NOMO-1 (cell line): ENCODE data around the gene ROS1.
"Not testable (repeated sequence)": the region's sequence is repeated elsewhere in the genome, so short reads cannot be mapped to it uniquely, and the experiment has no call there.

Experiments used
- DNase-seq, 2 experiments: peaks; one replicate each; lab custom pipeline; 2025; ENCODE audit not compliant: unreplicated experiment in 2 of 2; lab: John Stamatoyannopoulos, UW

Gene ROS1

DNA sequence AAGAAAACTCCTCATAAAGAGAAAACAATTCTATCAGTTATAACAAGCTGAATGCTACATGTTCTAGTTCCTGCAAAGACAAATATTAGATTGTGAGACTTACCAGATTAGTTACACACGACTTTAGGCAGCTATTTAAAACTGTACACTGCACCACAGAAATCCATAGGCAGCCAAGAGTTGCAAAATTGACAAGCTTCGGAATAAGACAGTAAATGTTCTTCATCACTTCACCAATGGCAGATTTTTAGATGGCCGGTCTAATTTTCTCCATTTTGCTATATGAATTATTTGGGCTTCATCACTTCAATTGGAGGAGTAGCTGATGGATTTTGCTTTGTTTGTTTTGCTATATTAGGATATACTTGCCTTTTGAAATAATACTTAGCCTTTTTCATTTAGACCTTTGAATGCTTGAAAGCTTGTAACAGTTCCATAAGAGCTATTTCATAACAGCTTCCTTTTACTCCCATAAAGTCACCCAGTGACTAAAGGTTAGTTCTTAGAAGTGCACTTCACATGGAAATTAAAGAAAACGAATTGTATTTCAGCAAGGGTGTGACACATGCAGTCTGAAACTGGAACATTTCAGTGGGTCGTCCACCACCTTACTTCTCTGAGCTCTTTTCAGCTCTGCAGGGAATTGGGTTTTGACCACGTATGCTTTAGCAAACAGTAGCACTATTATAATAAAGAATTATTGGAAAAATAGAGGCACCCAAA, at the start of gene ROS1:
TSS of gene ROS1 (minus strand) at position 512 of the 723 bp plus-strand sequence. CDS start at position 226, 286 bp downstream.
- DNase-seq, result peak in 1 of 2 experiments; percentile 36

DNA sequence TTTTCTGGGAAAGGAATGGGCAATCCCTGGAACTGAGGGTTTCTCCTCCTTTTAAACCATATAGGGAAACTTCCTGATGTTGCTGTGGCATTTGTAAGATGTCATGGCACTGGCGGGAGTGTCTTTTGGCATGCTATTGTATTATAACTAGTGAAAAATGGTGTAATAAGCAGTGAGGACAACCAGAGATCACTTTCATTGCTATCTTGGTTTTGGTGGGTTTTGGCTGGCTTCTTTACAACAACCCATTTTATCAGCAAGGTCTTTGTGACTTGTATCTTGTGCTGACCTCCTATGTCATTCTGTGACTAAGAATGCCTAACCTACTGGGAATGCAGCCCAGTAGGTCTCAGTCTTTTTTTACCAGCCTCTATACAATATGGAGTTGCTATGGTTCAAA, 47.7 kb upstream of the ROS1 start:
- no peak for DNase-seq

DNA sequence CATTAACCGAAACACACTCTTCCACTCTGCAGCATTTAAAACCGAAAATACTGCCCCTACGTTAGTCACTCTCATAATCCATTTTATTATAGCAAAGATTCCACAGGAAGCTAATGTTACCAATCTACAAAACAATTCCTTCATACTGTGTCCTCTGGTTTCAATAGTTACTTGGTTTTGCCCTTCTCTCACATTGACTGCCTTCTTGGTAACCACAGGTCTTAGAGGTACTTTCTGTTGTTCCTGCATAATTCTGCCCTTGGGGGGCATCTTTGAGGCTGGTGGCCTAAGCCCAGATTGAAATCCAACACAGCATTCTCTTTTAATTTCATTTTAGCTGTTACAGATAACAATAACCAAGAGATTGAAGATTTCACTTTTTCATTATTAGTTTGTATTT, 46.9 kb upstream of the ROS1 start:
- no peak for DNase-seq

DNA sequence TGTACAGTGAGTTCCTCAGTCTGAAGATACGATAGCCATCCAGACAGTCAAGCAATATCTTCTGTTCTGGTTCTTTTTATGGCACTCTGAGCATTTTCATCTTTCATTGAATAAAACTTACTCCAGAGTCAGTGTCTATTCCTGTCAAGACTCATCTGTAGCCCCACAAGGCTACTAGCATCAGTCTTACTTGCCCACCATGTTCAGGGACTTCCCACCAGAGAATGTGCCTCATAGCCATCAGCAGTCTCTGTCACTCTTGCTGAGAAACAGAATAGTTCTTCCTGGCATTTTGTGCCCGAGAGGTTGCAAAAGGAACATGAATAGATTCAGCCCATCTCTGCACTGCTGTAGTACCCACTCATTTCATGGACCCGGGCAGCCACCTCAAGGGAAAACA, 44.0 kb upstream of the ROS1 start:
- no peak for DNase-seq

DNA sequence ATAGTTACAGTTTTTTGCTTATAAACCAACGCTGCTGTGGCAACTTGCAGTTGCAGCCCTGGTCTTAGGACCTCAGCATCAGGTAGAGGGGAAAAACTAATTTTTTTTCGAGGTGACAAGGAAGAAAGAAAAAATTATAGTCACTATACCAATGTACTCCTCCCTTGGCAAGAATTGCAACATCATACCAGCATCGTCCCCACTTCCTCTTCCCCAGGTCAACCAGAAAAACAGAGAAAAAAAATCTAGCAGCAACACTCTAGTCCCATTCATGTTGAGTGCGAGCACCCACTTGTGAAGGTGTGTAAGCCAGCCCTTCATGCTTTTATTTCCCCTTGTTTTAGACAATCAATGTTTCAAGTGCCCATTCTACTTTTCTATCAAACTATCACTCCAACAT, 43.6 kb upstream of the ROS1 start:
- DNase-seq, result peak; percentile 43 to 70

DNA sequence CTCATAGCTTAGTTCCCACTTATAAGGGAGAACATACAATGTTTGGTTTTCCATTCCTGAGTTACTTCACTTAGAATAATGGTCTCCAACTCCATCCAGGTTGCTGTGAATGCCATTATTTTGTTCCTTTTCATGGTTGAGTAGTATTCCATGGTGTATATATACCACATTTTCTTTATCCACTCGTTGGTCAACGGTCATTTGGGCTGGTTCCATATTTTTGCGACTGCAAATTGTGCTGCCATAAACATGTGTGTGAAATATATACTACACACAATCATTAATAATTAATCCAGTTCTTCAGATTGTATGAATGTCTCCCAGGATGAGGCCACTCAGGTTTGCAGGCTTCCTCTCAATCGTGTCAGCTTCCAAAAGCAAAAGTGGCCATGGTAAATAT, 42.8 kb upstream of the ROS1 start:
- DNase-seq, result not testable (repeated sequence)

DNA sequence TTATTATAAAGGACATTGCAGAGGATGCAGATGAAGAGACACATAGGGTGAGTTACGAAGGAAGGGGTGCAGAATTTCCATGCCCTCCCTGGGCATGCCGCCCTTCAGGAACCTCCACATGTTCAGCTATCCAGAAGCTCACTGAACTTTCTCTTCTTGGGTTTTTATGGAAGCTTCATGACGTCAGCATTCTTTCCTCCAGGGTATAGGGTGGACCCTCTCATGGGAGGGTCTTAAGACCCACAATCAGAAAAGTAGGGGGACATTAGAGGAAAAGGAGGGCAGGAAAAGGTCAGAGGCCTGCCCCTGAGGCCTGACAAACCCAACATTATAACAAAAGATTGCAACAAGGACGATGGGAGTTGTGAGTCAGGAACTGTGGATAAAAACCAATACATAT, 42.1 kb upstream of the ROS1 start:
- no peak for DNase-seq

DNA sequence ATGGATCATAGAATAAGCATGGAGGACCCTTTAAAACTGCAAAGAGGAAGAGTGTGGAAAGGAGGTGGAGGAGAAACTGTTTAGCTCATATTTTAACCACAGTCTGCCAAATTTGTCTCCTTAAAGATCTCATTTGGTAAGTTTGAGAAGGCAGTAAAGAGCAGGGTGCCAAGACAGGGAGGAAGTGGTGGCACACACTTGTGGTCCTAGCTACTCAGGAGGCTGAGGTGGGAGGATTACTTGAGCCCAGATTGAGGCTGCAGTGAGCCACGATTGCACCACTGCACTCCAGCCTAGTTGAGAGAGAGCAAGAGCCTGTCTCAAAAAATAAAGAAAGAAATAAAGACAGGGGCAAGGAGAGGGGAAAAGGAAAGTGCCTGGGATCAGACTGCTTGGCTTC, 39.9 kb upstream of the ROS1 start:
- DNase-seq, result no peak

DNA sequence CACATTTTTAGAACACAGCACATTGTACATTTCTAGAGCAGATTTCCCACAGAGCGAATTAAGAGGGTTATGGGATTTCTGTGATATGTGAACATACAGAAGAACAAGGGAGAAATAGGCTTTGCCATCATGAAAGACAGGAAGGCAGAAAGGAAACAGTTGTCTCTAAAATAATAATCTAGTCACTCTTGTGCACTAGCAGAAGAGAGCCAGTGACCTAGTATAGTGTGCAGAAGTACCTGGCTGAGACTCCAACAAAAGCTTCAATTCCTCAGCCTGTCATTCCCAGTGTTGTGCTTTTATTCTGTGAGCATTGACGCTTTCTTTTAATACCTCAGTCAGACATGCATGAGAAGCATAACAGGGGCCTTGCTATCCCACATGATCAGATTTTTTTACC, 39.0 kb upstream of the ROS1 start:
- DNase-seq, result no peak

DNA sequence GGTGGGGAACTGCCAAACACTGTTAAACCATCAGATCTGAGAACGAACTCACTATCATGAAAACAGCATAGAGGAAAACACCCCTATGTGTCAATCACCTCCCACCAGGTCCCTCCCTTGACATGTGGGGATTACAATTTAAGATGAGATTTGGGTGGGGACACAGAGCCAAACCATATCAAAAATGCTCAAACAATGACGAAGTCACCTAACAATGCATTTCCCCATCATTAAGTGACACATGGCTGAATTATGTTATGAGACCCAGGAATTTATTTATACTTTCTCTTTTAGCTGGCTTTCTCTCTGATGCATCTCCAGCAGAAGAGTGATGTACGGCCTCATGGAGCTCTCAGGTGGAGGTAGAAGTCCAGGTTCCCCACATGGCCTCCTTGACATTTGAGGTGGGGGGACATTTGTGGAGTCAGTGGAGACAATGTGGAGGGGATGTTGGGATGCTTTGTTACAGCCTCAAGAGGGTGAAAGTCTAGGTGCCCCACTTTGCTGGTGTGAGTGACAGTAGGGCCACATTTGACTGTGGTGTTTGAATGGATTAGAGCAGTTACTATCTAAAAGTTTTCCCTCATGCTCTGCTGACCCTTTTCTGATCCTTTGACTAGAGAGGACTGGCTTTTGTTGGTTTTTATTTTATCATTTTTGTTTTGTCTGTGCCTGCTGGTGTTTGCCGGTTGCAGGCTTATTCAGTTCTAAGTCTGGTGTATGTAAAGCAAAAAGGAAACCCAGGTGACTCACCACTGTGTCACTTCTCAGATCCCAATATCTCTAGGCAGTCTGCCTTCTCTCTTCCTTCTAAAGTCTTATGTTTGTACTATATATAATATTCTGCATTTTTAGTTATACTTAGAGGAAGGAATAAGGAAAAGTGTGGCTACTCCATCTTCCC, 38.3 kb upstream of the ROS1 start:
- no peak for DNase-seq

DNA sequence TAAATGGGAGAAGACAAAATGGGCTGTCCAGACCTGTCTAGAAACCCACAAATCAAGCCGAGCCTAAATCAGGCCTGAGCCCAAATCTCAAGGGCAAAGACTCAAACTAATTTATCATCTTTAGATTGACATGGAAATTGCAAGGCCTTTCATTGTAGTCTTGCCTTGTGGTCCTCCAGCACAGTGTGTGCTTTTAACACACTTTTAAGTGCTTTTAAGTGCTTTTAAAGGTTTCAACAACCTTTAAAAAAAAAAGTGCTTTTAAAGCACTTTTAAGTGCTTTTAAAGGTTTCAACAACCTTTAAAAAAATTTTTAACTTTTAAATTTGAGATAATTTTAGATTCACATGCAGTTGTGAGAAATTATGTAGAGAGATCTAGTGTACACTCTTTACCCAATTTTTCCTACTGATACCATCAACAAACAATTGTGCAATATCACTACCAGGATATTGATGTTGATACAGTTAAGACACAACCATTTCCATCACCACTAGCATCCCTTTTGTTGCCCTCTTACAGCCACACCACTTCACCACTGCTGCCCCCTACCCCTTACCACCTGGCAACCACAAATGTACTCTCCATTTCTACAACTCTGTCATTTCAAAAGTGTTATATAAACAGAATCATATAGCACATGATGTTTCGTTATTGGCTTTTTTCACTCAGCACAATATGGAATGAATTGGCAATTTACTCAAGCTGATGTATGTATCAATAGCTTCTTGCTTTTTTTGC, 33.6 kb upstream of the ROS1 start:
- no peak for DNase-seq

DNA sequence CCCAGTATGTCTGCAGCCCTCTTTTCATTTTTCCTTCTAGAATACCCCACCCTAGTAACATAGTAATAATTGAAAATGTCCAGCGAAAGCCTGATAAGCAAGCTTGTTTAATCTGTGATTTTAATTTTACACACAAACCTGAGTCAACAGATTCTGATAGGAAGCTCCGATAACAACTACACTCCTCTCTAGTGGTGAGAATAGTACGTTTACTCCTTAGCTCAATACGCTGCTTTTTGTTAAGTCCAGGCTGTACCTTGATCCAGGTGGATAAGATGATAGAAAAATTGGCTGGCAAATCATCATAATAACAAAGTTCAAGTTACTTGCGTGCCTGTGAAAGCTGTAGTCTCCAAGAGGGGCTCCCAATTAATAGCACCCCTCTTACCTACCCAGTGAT, 31.3 kb upstream of the ROS1 start:
- no peak for DNase-seq

DNA sequence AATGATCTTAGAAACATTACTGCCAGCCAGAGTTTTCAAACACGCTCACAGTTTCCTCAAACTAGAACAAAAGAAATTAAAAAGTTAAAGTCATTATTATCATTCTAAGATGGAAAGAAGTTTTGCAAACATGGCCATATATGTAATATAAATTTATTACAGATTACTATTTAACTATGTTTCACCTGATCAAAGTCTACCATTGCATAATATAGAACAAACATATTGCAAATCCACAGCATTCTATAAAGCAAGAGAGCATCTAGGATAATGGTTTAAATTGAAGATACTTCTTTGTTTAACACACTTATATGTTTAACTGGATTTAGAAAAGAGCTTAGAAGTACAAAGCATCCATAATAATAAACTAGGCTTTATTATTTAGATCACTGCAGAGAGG, 30.5 kb upstream of the ROS1 start:
- no peak for DNase-seq

DNA sequence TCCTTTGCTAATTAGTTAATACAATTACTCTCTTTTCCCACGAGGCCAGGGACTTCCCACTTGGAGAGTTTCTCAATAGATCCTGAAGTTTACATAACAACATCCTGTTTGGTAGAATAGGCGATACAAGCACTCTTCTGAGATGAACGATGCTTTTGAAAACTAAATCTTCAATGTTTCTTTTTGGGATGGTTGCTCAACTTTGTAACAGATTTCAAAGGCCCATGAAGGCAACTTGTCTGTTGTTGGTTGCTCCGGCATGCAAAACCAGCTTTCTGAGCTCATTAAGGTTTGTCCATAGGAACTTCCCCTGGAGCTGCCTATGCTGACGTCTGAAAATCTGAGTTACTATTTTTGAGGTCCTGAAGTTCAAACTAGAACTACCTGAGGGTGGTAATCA, 25.9 kb upstream of the ROS1 start:
- no peak for DNase-seq

DNA sequence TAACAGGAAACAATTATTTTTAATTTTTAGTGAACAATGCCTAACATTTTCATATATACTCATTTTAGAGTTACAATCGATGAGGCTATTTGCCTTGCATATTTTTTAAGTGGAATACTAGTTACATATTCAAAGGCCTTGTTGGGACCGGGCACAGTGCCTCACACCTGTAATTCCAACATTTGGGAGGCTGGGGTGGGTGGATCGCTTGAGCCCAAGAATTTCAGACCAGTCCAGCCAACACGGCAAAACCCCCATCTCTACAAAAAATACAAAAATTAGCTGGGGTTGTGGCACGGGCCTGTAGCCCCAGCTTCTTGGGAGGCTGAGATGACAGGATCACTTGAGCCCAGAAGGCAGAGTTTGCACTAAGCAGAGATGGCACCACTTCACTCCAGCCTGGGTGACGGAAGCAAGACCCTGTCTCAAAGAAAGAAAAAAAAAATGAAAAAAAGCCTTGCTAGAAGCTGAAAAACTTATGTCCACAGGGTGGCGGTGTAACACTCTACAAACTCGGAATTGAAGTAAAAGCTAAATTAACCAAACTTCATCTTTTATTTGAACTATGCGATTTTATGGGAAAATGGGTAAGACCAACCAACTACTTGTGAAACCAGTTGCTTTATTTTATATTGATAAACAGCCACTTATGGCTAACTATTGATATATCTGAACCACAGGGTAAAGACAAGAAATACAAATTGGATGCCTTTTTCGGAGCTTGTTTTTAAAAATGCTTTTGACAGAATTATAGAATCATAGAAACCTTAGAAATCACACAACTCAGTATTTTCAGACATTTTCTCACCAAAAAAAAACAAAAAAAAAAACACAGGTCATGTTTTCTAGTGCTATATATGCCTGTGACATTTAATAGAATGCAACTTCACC, 24.1 kb upstream of the ROS1 start:
- DNase-seq, result peak; percentile 9 to 52

DNA sequence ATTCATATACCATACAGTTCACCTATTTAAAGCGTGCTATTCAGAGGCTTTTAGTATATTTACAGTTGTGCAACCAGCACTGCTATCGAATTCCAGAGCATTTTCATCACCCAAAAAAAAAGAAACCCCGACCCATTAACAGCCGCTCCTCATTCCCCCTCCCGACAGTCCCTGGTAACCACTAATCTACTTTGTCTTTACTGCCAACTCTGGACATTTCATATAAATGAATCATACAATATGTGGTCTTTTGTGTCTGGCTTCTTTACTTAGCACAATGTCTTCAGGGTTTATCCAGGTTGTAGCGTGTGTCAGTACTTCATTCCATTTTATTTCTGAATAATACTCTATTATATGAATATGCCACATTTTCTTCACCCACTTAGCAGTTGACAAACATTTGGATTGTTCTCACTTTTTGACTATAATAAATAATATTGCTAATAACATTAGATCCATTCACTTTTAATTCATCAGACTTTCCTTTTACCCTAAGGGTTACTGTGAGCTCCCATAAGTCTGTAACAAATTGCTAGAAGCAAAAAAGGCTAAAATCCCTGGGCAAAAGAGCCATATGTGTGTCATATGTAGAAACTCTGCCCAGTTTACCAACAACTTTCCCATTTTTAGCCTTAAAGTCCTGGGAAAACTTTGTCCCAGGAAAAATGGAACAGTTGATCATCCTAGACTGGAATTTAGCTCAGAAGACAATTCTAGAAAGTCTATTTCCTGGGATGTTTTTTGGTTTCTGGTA, 23.2 kb upstream of the ROS1 start:
- no peak for DNase-seq

DNA sequence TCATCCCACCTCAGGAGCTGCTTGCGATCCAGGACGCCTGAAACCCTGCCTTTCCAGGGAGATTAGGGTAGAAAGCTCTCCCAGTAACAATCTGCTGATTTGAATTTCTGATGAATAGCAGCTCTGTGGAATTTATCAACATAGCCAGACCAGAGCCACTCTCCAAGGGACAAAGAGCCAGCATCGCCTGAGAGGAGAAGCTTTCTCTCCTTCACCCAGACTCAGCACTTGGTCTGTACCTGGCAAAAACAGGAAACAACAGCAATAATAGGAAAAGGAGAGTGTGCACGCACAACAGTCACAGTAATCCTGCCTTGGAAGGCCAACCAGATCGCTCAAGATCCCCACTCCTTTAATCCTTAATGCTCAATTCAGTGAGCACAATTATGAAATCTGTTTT, 22.3 kb upstream of the ROS1 start:
- no peak for DNase-seq

DNA sequence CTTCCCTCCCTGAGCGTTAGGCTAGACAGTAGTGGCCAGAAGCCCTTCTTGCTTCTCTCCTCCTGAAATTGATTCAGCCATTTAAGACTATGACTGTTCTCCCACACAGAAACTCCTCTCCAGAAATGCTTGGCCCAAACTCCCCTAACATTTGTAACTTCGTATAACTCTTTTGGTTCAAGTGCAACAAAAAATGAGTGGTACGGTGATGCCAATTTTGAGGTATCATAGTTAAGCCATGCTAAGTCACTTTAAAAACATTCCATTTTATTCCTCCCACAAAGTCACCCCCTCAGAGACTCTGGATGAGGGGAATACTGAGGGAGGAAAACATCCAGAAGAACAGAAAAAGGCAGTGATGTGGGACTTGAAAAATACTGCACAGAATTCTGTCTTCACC, 21.1 kb upstream of the ROS1 start:
- no peak for DNase-seq

DNA sequence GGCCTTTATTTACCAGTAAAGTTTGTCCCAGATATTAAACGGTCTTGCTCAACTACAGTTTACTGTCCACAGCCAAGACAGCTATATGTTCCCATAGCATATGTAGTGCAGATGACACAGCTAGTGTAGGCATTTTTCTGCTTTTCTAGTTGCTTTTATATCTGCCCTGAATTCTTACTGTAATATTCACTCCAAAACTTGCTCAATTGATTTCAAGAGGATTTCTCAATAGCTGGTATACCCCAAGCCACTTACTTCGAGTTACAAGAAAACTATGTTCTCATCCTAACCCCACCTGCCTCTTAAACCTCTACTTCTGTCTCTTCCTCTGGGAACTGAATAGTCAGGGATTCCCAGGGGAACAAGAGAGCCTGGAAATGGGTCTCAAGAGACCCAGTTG, 18.9 kb upstream of the ROS1 start:
- DNase-seq, result no peak

DNA sequence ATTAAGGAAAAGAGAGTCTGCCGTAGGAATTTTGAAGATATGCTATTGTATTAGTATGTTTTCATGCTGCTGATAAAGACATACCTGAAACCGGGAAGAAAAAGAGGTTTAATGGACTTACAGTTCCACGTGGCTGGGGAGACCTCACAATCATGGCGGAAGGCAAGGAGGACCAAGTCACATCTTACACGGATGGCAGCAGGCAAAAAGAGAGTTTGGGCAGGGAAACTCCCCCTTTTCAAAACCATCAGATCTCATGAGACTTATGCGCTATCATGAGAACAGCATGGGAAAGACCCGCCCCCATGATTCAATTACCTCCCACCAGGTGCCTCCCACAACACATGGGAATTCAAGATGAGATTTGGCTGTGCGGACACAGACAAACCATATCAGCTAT, 16.6 kb upstream of the ROS1 start:
- DNase-seq, result not testable (repeated sequence)
